NCI-H1048 (cell line): Measurements from ENCODE around the gene LIN37.

Experiments
- DNase-seq: peaks from one replicate; lab custom pipeline; 2025; lab: John Stamatoyannopoulos, UW

LIN37 gene

DNA sequence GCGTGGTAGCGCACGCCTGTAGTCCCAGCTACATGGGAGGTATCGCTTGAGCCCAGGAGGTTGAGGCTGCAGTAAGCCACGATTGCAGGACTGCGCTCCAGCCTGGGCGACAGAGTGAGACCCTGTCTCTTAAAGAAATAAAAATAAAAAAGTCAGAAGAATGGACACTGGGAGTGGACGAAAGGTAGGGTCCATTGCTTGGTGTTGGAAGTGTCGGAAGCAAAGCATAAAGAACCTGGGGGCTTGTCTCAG, 26.6 kb downstream of the LIN37 start:
- DNase-seq = no peak

DNA sequence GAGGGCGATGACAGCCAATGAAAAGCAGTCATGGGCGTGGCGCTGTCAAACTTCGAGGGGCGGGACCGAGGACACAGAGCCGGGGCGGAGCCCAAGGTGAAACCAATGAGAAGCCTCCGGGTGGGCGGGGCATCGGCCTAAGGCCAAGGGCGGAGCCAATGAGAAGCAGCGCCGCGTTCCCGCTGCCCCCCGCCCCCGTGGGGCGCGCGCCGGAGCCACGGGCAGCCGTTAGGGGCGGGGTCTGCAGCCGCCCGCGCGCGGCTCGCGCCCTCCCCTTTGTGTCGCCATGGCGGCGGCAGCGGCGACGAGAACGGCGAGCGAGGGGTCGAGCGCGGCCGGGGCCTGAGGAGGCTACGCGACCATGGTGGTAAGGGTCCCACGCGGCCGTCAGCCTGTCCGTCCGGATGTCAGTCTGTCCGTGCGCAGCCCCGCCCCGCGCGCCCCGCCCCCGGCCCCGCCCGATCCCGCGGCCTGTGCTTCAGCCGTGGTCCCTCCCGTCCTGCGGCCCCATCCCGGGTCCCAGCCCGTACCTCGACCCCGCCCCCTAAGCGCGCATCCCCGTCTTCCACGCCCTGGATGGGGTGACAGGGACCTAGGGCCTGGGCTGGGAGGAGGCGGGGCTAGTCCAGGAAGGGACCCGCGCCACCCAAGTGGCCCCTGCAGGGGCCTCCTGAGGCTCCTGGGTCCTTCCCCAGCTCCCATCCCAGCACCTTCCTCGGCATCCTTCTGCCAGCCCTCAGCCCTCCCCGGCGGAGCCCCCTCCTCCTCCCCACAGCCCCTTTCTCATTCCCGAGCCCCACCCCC, 27.1 kb downstream of the LIN37 start, which contains the start of gene ARHGAP33:
Gene ARHGAP33 (plus strand): TSS at position 267 of the 804 bp plus-strand sequence. CDS start 95 bp downstream, at position 362.
- DNase-seq = peak; percentile 98

DNA sequence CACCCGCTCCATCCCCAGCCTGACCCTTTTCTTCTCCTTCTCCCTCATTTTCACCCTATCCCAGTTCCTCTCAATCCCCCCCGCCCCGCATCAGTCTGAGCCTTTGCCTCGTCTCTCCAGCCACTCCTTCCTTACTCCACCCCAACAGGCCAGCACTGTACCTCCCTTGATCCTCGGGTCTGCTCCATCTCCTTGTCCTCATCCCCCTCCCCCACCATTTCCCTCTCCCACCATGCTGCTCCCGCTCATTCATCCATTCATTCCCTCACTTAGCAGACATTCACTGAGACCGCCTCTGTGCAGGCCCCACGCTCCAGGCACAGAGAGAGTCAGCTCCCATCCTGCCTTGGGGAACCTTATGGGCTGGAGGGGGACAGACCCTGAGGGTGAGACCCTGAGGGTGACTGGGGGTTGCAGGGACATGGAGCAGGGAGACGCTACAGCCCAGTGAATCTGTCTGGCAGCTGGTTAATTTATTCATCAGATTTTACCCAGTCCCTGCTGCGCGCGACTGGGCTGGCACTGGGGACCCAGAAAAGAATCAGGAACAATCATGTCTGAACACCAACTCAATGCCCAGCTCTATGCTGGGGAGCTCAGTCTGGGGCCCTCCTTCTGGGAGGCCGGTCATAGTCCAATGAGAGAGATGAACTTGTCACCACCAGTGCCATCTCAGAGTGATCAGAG, 27.9 kb downstream of the LIN37 start:
- no peak for DNase-seq

GRCh38 chr19:35777086-35777841, 28.9 kb downstream of the LIN37 start:
- no peak for DNase-seq

DNA sequence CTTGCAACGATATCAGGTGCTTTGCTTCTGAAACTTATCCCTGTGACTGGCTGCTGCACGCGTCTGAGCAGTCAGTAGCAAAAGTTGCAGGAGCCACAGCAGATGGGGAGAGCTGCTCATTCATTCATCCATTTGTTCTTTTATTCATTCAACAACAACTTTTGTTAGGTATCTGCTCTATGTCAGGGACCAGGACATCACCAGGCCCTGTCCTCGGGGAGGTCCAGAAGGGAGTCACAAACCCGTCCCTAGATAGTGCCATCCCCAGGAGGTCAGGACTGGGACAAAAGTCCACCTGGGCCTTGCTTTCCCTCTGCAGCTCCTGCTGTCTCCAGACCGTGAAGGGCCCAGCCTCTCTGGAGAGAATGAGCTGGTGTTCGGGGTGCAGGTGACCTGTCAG, 29.6 kb downstream of the LIN37 start:
- DNase-seq = no peak

DNA sequence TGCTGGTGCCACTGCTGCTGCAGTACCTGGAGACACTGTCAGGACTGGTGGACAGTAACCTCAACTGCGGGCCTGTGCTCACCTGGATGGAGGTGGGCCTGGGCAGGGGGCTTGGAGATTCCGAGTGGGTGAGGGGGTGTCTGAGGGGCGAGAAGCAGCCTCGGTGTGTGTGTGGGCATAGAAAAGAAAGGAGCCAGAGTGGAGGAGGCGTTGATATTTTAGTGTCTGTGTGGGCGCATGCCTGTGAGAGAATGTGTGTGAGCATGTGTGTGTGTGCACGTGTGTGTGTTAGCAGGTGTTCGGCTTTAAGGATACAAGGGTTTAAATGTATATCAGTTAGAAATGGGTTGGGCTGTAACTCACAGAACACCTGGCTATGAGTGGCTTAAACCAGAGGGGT, 30.7 kb downstream of the LIN37 start:
- no peak for DNase-seq

- DNase-seq = no peak
Observed at GRCh38 chr19:35780058-35780457, 31.7 kb downstream of the LIN37 start.

GRCh38 chr19:35780717-35781116, 32.3 kb downstream of the LIN37 start:
- DNase-seq = no peak

DNA sequence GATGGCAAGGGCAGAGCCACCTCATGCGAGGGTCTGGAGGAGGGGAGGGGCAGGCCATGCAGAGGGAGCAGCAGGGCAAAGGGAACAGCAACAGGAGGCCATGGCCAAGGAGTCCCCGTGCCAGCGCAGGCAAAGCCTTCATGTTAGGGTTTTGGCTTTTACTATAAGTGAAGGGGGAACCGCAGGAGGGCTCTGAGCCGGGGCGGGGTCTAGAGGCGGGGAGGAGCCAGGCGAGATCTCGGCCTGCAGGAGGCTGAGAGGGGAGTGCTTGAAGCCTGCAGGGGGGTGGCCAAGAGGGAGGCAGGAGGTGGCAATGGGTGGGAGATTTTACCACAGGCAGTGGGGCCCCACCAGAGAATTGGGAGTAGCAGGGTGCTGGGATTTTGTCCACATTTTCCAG, 33.3 kb downstream of the LIN37 start:
- no peak for DNase-seq

DNA sequence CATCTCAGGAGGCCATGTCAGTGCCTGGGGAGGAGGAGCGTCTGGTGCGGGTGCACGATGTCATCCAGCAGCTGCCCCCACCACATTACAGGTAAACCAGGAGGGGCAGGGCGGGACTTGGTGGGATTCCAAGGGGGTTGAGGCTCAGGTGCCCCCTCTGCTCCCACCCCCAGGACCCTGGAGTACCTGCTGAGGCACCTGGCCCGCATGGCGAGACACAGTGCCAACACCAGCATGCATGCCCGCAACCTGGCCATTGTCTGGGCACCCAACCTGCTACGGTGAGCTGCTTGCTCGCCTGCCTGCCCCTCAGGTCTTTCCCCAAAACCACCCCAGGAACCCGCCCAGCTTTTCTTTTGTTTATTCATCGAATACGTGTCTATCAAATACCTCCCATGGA, 34.2 kb downstream of the LIN37 start:
- no peak for DNase-seq

- no peak for DNase-seq
Observed at GRCh38 chr19:35783469-35784434, 35.4 kb downstream of the LIN37 start.

- DNase-seq = no peak
Observed at GRCh38 chr19:35784503-35785338, 36.3 kb downstream of the LIN37 start.

- no peak for DNase-seq
Observed at GRCh38 chr19:35785339-35785627, 36.9 kb downstream of the LIN37 start.

DNA sequence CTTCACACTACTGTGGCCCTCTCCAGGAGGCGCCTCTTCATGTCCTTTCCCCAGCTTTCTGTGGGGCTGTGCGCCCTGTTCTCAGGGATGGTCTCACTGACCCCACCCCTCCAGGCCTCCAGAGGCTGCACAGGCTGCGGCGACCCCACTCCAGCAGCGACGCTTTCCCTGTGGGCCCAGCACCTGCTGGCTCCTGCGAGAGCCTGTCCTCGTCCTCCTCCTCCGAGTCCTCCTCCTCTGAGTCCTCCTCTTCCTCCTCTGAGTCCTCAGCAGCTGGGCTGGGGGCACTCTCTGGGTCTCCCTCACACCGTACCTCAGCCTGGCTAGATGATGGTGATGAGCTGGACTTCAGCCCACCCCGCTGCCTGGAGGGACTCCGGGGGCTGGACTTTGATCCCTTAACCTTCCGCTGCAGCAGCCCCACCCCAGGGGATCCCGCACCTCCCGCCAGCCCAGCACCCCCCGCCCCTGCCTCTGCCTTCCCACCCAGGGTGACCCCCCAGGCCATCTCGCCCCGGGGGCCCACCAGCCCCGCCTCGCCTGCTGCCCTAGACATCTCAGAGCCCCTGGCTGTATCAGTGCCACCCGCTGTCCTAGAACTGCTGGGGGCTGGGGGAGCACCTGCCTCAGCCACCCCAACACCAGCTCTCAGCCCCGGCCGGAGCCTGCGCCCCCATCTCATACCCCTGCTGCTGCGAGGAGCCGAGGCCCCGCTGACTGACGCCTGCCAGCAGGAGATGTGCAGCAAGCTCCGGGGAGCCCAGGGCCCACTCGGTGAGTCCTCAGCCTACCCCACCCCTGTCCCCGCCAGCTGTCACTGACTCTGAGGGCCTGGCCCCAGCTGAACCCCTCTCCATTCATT, 38.2 kb downstream of the LIN37 start:
- DNase-seq = no peak

DNA sequence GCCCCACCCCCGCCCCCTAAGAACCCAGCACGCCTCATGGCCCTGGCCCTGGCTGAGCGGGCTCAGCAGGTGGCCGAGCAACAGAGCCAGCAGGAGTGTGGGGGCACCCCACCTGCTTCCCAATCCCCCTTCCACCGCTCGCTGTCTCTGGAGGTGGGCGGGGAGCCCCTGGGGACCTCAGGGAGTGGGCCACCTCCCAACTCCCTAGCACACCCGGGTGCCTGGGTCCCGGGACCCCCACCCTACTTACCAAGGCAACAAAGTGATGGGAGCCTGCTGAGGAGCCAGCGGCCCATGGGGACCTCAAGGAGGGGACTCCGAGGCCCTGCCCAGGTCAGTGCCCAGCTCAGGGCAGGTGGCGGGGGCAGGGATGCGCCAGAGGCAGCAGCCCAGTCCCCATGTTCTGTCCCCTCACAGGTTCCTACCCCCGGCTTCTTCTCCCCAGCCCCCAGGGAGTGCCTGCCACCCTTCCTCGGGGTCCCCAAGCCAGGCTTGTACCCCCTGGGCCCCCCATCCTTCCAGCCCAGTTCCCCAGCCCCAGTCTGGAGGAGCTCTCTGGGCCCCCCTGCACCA, 38.9 kb downstream of the LIN37 start:
- DNase-seq = no peak

GRCh38 chr19:35788205-35788960, 40.0 kb downstream of the LIN37 start:
- no peak for DNase-seq

GRCh38 chr19:35789195-35789977, 41.0 kb downstream of the LIN37 start:
- DNase-seq = no peak
